Endodermal cell (in vitro differentiated cells): ENCODE measurements around the gene JARID2. TPM values are rescaled to one million over a fixed set of nuclear protein-coding genes. Genes with fewer than 3 reads are reported as not detected.

Experiments used
- DNase-seq: peaks from one replicate; pipeline ENCODE4 v3.0.0-alpha.2; 2017
- H3K27ac ChIP-seq: 2 replicates; pipeline ENCODE4 v1.5.1; 2013; ENCODE audit warnings: mild to moderate bottlenecking, low read depth, low read length, moderate library complexity
- H3K27me3 ChIP-seq: 2 replicates; pipeline ENCODE4 v1.6.1; 2013; ENCODE audit warnings: mild to moderate bottlenecking, low read length, moderate library complexity; ENCODE audit not compliant: insufficient read depth, control insufficient read depth, poor library complexity, severe bottlenecking
- H3K36me3 ChIP-seq: 2 replicates; pipeline ENCODE4 v1.7.0; 2013; ENCODE audit warnings: mild to moderate bottlenecking, low read length, moderate library complexity; ENCODE audit not compliant: control insufficient read depth, insufficient read depth
- H3K4me1 ChIP-seq: one replicate; pipeline ENCODE4 v1.7.0; 2013; ENCODE audit warnings: low read length; ENCODE audit not compliant: control insufficient read depth, insufficient read depth
- H3K4me3 ChIP-seq: 2 replicates; pipeline ENCODE4 v1.5.1; 2013; ENCODE audit warnings: mild to moderate bottlenecking, low read length, moderate library complexity
- H3K9ac ChIP-seq: 2 replicates; pipeline ENCODE4 v1.6.1; 2013; ENCODE audit warnings: mild to moderate bottlenecking, low read length, moderate library complexity; ENCODE audit not compliant: poor library complexity, severe bottlenecking; ENCODE audit errors: extremely low read depth
- H3K9me3 ChIP-seq: 2 replicates; pipeline ENCODE4 v1.6.1; 2013; ENCODE audit warnings: mild to moderate bottlenecking, low read length, moderate library complexity; ENCODE audit not compliant: control insufficient read depth
- H3K27ac Mint-ChIP-seq: 2 replicates; pipeline ENCODE4 v1.8.0; 2020; ENCODE audit warnings: mixed read lengths
- H3K27me3 Mint-ChIP-seq: 2 replicates; pipeline ENCODE4 v1.8.0; 2021; ENCODE audit warnings: mild to moderate bottlenecking, mixed read lengths; ENCODE audit not compliant: insufficient read depth
- H3K36me3 Mint-ChIP-seq: 2 replicates; pipeline ENCODE4 v1.8.0; 2020; ENCODE audit warnings: low read depth, mixed read lengths
- H3K4me1 Mint-ChIP-seq: 2 replicates; pipeline ENCODE4 v1.8.0; 2020; ENCODE audit warnings: mixed read lengths
- H3K4me3 Mint-ChIP-seq: 2 replicates; pipeline ENCODE4 v1.8.0; 2020; ENCODE audit warnings: mild to moderate bottlenecking, moderate library complexity, mixed read lengths
- H3K9me3 Mint-ChIP-seq: 2 replicates; pipeline ENCODE4 v1.8.0; 2020; ENCODE audit warnings: mild to moderate bottlenecking, mixed read lengths
- CTCF ChIP-seq: fragments of 200-600 bp; sonication (generic); conservative IDR thresholded peaks from 2 replicates; pipeline ENCODE4 v1.5.0; 2021; ENCODE audit warnings: antibody characterized with exemption, mild to moderate bottlenecking
- WGBS, 2 experiments: methylation state at CpG; one replicate each; pipeline versions ENCODE4 v1.1.5 to v1.1.7; 2013; ENCODE audit warnings: missing lambda C conversion rate in 2 of 2, mixed read lengths in 1 of 2; ENCODE audit not compliant: insufficient coverage in 1 of 2, insufficient read length in 1 of 2; 5-methylcytosine and 5-hydroxymethylcytosine counted together
- total RNA-seq, 2 donors: library from RNA; stranded (reverse); fragmentation: NEBNext Ultra II Directional in 1 of 2; extraction: Animal tissue kit (Norgen Biotek cat#: 25700) in 1 of 2; gene quantifications; 2 replicates in 1 of 2; 3 replicates in 1 of 2; pipeline ENCODE4 v1.2.1, GENCODE V29; 2021

The JARID2 gene
- total RNA-seq, 2 donors from 2014 or later: 42.5 to 77.0 TPM

- no peaks in the 10 kb centered on the region for H3K9me3 Mint-ChIP-seq
- H3K27me3 ChIP-seq: no peaks in the 10 kb centered on the region
- peak overlapping the region; percentile 24 for H3K27ac Mint-ChIP-seq
- peaks cover 20% of the 10 kb centered on the region for H3K4me1 ChIP-seq
- no peak for TF ChIP-seq CTCF
- no peaks in the 10 kb centered on the region for H3K9me3 ChIP-seq
- H3K4me3 ChIP-seq: no peak overlapping the region
- H3K27ac ChIP-seq: no peak overlapping the region
- H3K36me3 Mint-ChIP-seq: no peaks in the 10 kb centered on the region
- no peaks in the 10 kb centered on the region for H3K36me3 ChIP-seq
- DNase-seq: peak; percentile 51
- 80 to 87% methylated on average over 1 to 7 of the region's 7 CpGs for WGBS, 2 experiments
- peaks cover 74% of the 10 kb centered on the region for H3K4me1 Mint-ChIP-seq
- H3K9ac ChIP-seq: no peak overlapping the region
- no peak overlapping the region for H3K4me3 Mint-ChIP-seq
- H3K27me3 Mint-ChIP-seq: no peaks in the 10 kb centered on the region
Measured at GRCh38 chr6:15386110-15386755, 140.4 kb downstream of the JARID2 start.

GRCh38 chr6:15386756-15387112, 140.9 kb downstream of the JARID2 start:
- no peak overlapping the region for H3K4me3 ChIP-seq
- H3K27me3 ChIP-seq: no peaks in the 10 kb centered on the region
- 82 to 91% methylated on average over 1 to 3 of the region's 3 CpGs for WGBS, 2 experiments
- no peaks in the 10 kb centered on the region for H3K9me3 ChIP-seq
- H3K27ac ChIP-seq: no peak overlapping the region
- H3K27me3 Mint-ChIP-seq: no peaks in the 10 kb centered on the region
- H3K36me3 ChIP-seq: no peaks in the 10 kb centered on the region
- no peak for DNase-seq
- H3K4me1 Mint-ChIP-seq: peaks cover 71% of the 10 kb centered on the region
- H3K9me3 Mint-ChIP-seq: no peaks in the 10 kb centered on the region
- no peaks in the 10 kb centered on the region for H3K36me3 Mint-ChIP-seq
- no peak overlapping the region for H3K4me3 Mint-ChIP-seq
- H3K27ac Mint-ChIP-seq: no peak overlapping the region
- H3K4me1 ChIP-seq: peaks cover 20% of the 10 kb centered on the region
- TF ChIP-seq CTCF: no peak
- H3K9ac ChIP-seq: no peak overlapping the region

GRCh38 chr6:15387118-15387517, 141.2 kb downstream of the JARID2 start:
- H3K4me1 Mint-ChIP-seq: peaks cover 71% of the 10 kb centered on the region
- H3K27me3 ChIP-seq: no peaks in the 10 kb centered on the region
- no peaks in the 10 kb centered on the region for H3K36me3 Mint-ChIP-seq
- peaks cover 20% of the 10 kb centered on the region for H3K4me1 ChIP-seq
- H3K27ac Mint-ChIP-seq: peak overlapping the region; percentile 22
- no peaks in the 10 kb centered on the region for H3K27me3 Mint-ChIP-seq
- no peak for TF ChIP-seq CTCF
- no peak overlapping the region for H3K4me3 ChIP-seq
- no peaks in the 10 kb centered on the region for H3K9me3 Mint-ChIP-seq
- no peak overlapping the region for H3K4me3 Mint-ChIP-seq
- H3K36me3 ChIP-seq: no peaks in the 10 kb centered on the region
- no peak overlapping the region for H3K27ac ChIP-seq
- peak; percentile 45 for DNase-seq
- no peak overlapping the region for H3K9ac ChIP-seq
- WGBS, 2 experiments: 86 to 100% methylated on average over 1 to 5 of the region's 5 CpGs
- H3K9me3 ChIP-seq: no peaks in the 10 kb centered on the region
